ENCODE data around the gene TPX2. TPM values are rescaled to one million over a fixed set of nuclear protein-coding genes. Genes with fewer than 3 reads are reported as not detected.

The TPX2 gene
- total RNA-seq, 4 donors from 2014 or later, result 4.4 to 26.4 (median 9.3) TPM

GRCh38 chr20:31711179-31712111 lies 27.6 kb upstream of the TPX2 start:
- TF ChIP-seq, protein P1, sequence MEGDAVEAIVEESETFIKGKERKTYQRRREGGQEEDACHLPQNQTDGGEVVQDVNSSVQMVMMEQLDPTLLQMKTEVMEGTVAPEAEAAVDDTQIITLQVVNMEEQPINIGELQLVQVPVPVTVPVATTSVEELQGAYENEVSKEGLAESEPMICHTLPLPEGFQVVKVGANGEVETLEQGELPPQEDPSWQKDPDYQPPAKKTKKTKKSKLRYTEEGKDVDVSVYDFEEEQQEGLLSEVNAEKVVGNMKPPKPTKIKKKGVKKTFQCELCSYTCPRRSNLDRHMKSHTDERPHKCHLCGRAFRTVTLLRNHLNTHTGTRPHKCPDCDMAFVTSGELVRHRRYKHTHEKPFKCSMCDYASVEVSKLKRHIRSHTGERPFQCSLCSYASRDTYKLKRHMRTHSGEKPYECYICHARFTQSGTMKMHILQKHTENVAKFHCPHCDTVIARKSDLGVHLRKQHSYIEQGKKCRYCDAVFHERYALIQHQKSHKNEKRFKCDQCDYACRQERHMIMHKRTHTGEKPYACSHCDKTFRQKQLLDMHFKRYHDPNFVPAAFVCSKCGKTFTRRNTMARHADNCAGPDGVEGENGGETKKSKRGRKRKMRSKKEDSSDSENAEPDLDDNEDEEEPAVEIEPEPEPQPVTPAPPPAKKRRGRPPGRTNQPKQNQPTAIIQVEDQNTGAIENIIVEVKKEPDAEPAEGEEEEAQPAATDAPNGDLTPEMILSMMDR (IDR thresholded peaks at IDR 0.05), result no peak
- TF ChIP-seq POLR2A (IDR thresholded peaks at IDR 0.05), result no peak
- Histone ChIP-seq H3K9me3 (no peaks in the 10 kb centered on the region), H3K4me3 (no peak overlapping the region), H3K4me1 (peaks cover 0 to 84% (median 12%) of the 10 kb centered on the region in 4 donors), H3K27me3 (no peaks in the 10 kb centered on the region), H3K36me3 (peaks cover 0 to 23% (median under 1%) of the 10 kb centered on the region in 3 donors), H3K27ac (peak overlapping the region; percentile 27 to 89 (median 82))
- DNase-seq, result no peak

DNA sequence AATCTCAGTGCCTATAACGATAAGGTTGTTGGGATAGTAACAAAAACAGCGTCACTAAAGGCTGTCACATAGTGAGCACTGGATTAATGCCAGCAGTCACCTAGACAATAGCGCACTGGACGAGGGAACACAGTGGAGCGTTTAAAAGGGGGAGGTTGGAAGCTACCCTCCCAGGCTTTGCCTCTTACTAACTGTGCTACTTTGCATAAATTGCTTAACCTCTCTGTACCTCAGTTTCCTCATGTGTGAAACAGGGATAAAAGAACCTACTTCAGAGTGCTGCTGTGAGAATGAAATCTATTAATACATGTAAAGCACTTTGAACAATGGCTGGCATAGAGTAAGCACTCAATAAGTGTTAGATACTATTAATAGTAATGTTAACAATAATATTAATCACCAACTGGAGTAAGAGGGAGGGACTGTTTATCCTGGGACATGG lies 27.0 kb upstream of the TPX2 start:
- peaks cover 0 to 84% (median 12%) of the 10 kb centered on the region in 4 donors for H3K4me1 ChIP-seq

DNA sequence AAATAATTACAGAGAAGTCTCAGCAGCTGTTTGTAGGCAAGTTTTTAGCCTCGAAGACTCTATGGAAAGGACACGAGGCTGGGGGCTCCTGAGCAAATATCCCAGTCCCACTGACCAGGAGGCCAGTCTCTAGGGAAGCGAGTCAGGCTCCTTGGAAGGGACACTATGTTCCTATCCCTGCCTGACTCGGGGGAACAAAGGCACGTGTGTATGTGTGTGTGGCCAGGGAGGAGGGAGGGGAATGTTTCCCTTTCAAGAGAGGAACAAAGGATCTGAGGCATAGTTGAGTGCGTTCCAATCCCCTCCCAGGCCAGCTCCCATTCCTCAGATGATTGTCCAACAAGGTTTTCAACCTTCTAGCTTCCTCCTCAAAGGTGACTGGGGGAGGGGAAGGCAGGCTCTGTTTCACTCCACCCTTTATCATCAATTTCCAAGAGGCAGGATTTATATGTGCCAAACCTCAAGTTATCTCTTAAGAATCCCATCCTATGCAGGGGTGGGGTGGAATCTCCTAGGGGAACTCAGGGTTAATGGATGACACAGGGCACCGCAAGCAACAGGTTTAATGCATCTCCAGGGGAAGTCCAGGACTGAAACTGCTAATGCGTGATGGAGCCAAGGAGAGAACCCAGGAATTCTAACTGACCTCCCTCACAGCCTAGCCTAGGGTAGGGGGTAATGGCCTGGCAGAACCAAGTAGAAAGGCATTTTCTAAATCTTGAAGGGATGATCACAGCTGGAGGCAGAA lies 26.4 kb upstream of the TPX2 start:
- H3K36me3 ChIP-seq, result peaks cover 0 to 14% (median 0%) of the 10 kb centered on the region in 3 donors
- DNase-seq, result peak; percentile 34 to 83 (median 61)
- no peaks in the 10 kb centered on the region for H3K27me3 ChIP-seq
- H3K4me3 ChIP-seq, result peak overlapping the region in 2 of 4 donors; percentile 6 to 13
- TF ChIP-seq, protein P1 (IDR thresholded peaks at IDR 0.05), result no peak
- peak in 1 of 2 donors; percentile 42 for TF ChIP-seq POLR2A (IDR thresholded peaks at IDR 0.05)
- peak overlapping the region; percentile 27 to 89 (median 82) for H3K27ac ChIP-seq
- H3K9me3 ChIP-seq, result no peaks in the 10 kb centered on the region
- H3K4me1 ChIP-seq, result peaks cover 0 to 89% (median 14%) of the 10 kb centered on the region in 4 donors

More for the DNA sequence above, 27.0 kb upstream of the TPX2 start:
- TF ChIP-seq, protein P1 (IDR thresholded peaks at IDR 0.05), result no peak
- TF ChIP-seq POLR2A (IDR thresholded peaks at IDR 0.05), result no peak
- Histone ChIP-seq H3K27me3 (no peaks in the 10 kb centered on the region), H3K9me3 (no peaks in the 10 kb centered on the region), H3K4me3 (peak overlapping the region in 1 of 4 donors; percentile 13), H3K36me3 (peaks cover 0 to 19% (median 0%) of the 10 kb centered on the region in 3 donors), H3K27ac (peak overlapping the region; percentile 27 to 89 (median 82))
- peak in 1 of 3 donors; percentile 7 for DNase-seq

- Histone ChIP-seq H3K9me3 (no peaks in the 10 kb centered on the region), H3K4me1 (peaks cover 0 to 90% (median 14%) of the 10 kb centered on the region in 4 donors)
- peak in 2 of 3 donors; percentile 49 to 76 for DNase-seq
These were observed 25.5 kb upstream of the TPX2 start for GRCh38 chr20:31713312-31714273.

More at GRCh38 chr20:31713312-31714273, 25.5 kb upstream of the TPX2 start:
- Histone ChIP-seq H3K27ac (peak overlapping the region; percentile 27 to 89 (median 82)), H3K4me3 (peak overlapping the region in 2 of 4 donors; percentile 2 to 6), H3K36me3 (peaks cover 0 to 14% (median 0%) of the 10 kb centered on the region in 3 donors), H3K27me3 (no peaks in the 10 kb centered on the region)
- no peak for TF ChIP-seq POLR2A (IDR thresholded peaks at IDR 0.05)
- TF ChIP-seq, protein P1 (IDR thresholded peaks at IDR 0.05), result no peak

All from Peyer's patch (tissue), 4 donors.